Esophagus (tissue), 2 donors: ENCODE results near the gene EXOSC9. TPM values are rescaled to one million over a fixed set of nuclear protein-coding genes. Genes with fewer than 3 reads are reported as not detected.

Experiments
- H3K27ac ChIP-seq, 2 donors: one replicate each; pipeline ENCODE4 v1.5.1; 2013; ENCODE audit warnings: low read depth in 2 of 2, mild to moderate bottlenecking in 2 of 2, inconsistent platforms in 1 of 2, low read length in 1 of 2, moderate library complexity in 1 of 2
- H3K27me3 ChIP-seq, 2 donors: one replicate each; pipeline ENCODE4 v1.6.1; 2013; ENCODE audit warnings: low read length in 2 of 2, control low read depth in 1 of 2, mild to moderate bottlenecking in 1 of 2; ENCODE audit not compliant: insufficient read depth in 2 of 2, control insufficient read depth in 1 of 2
- H3K36me3 ChIP-seq, 2 donors: one replicate each; pipeline ENCODE4 v1.6.1; 2013; ENCODE audit warnings: low read length in 1 of 2; ENCODE audit not compliant: control insufficient read depth in 2 of 2, insufficient read depth in 2 of 2
- H3K4me1 ChIP-seq, 2 donors: one replicate each; pipeline ENCODE4 v1.6.1; 2013; ENCODE audit warnings: low read length in 1 of 2; ENCODE audit not compliant: control insufficient read depth in 2 of 2, insufficient read depth in 2 of 2
- H3K4me3 ChIP-seq, 2 donors: one replicate each; pipeline ENCODE4 v1.5.1; 2013; ENCODE audit warnings: low read length in 2 of 2, mild to moderate bottlenecking in 2 of 2, low read depth in 1 of 2, moderate library complexity in 1 of 2
- H3K9me3 ChIP-seq, 2 donors: one replicate each; pipeline ENCODE4 v1.6.1; 2013; ENCODE audit warnings: mild to moderate bottlenecking in 2 of 2, low read depth in 1 of 2, low read length in 1 of 2, moderate library complexity in 1 of 2; ENCODE audit not compliant: control insufficient read depth in 2 of 2, insufficient read depth in 1 of 2
- WGBS, 2 donors: extraction: QIAGEN DNeasy Blood & Tissue Kit; methylation state at CpG; one replicate each; pipeline ENCODE4 v1.1.7; 2013; 5-methylcytosine and 5-hydroxymethylcytosine counted together
- polyA plus RNA-seq, 2 donors: library from polyadenylated mRNA; stranded (reverse); fragments of 200-250 nt; gene quantifications; one replicate each; pipeline ENCODE4 v1.2.3, GENCODE V29; 2013
- donor health status: healthy with polysubstance abuse.
- donor health status: Bipolar disorder and iron deficiency.

EXOSC9 gene
- polyA plus RNA-seq, 2 donors = 16.3 to 18.9 TPM

DNA sequence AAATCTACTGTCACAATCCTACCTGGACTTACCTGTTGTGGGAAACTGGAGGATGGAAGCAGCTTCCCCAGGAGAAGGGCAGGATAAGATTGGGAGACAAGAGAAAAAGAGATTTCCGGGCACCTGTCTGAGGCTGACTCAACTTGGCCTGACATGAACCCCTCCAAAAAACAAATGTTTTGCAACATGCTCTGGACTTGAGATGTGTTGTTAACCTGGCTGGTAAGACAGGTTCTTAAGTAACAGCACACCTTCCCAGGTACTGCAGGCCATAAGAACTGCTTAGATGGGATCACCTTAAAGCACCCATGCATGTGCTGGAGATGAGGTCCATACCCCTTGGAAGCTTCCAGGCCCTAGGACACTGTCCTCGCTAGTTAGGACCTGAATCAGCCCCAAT, 31.8 kb upstream of the EXOSC9 start:
- Histone ChIP-seq H3K4me3 (no peak overlapping the region), H3K36me3 (no peaks in the 10 kb centered on the region), H3K4me1 (peaks cover 4 to 8% of the 10 kb centered on the region in 2 donors), H3K27ac (no peak overlapping the region), H3K27me3 (peaks cover 0 to 6% of the 10 kb centered on the region in 2 donors), H3K9me3 (no peaks in the 10 kb centered on the region)
- 84 to 91% methylated on average over 2 of the region's 2 CpGs for WGBS, 2 donors

DNA sequence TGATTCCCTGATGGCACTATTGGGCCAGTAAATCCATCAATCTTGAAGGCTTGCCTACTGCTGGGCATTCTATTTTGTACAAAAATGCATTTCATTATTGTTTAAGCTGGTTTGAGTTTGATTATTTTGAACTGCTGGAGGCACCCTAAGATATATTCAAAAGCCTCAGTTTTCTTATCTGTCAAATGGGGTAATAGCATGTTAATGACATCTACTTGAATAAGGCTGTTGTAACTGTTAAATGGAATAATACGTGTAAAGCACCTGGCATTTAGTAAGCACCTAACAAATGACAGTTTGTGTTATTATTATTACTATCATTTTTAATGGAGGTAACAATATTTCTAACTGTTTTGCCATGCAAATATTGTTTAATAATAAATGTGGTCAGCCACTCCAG, 29.3 kb upstream of the EXOSC9 start:
- Histone ChIP-seq H3K4me1 (no peaks in the 10 kb centered on the region), H3K9me3 (no peaks in the 10 kb centered on the region), H3K4me3 (no peak overlapping the region), H3K36me3 (no peaks in the 10 kb centered on the region), H3K27ac (no peak overlapping the region), H3K27me3 (no peaks in the 10 kb centered on the region)
- 93 to 100% methylated on average over 1 of the region's 1 CpG for WGBS, 2 donors

DNA sequence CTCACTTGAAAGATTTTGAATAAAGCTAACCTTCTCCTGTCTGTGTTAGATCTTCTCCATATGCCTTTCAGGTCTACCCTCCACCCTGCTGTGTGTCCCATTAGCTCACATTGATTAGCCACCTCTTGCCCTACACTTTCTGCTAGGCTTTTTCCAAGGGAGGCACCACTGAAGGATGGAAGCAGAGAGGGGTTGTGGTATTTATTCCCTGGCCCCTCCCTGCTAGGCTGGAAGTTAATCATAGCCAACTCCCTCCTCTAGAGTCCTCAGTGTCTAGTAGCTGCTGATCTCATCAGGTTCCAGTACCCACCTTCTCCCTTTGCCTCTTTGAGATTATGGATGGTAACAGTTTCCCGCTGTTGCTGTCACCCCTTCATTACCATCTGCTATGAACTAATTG, 27.2 kb upstream of the EXOSC9 start:
- no peak overlapping the region for H3K4me3 ChIP-seq
- H3K27ac ChIP-seq = no peak overlapping the region
- no peaks in the 10 kb centered on the region for H3K4me1 ChIP-seq
- no peaks in the 10 kb centered on the region for H3K27me3 ChIP-seq
- no peaks in the 10 kb centered on the region for H3K9me3 ChIP-seq
- H3K36me3 ChIP-seq = no peaks in the 10 kb centered on the region
- WGBS, 2 donors = 90 to 96% methylated on average over 1 of the region's 1 CpG

DNA sequence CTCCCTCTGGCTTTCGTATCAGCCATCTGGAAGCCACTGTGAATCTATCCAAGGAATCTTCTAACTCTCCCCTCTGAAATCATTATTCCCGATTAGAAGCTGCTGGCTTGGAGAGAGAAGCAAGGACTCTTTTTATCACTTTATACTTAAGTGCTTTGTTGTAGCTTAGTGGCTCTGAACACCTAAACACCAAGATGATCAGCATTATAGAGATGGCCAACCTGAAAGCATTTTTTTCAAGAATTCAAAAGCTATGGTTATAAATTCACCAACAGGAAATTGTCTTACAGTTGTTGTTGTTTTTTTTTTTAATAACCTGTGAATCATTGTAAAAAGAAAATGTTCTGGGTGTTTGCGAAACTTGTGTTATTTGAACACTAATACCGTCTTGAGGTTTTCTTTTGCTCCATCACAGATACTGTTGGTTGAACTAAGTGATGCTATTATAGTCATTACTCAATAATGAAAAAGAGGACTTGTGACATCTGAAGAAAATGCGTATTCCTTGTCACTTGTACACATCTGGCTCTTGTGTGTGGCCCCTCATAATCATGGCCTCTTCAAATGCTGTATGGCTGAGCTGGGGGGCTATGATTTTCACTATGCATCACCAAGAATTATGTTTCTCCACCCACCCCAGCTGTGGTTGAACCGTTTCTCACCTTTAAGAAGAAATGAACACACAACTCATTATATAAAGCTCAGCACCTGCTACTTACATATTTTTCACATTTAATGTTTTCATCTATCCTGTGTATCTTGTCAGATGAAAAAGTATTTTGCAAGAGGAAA, 24.3 kb upstream of the EXOSC9 start:
- no peaks in the 10 kb centered on the region for H3K4me1 ChIP-seq
- 77 to 80% methylated on average over 6 of the region's 6 CpGs for WGBS, 2 donors
- H3K27ac ChIP-seq = no peak overlapping the region
- no peak overlapping the region for H3K4me3 ChIP-seq
- H3K27me3 ChIP-seq = no peaks in the 10 kb centered on the region
- H3K36me3 ChIP-seq = no peaks in the 10 kb centered on the region
- no peaks in the 10 kb centered on the region for H3K9me3 ChIP-seq

DNA sequence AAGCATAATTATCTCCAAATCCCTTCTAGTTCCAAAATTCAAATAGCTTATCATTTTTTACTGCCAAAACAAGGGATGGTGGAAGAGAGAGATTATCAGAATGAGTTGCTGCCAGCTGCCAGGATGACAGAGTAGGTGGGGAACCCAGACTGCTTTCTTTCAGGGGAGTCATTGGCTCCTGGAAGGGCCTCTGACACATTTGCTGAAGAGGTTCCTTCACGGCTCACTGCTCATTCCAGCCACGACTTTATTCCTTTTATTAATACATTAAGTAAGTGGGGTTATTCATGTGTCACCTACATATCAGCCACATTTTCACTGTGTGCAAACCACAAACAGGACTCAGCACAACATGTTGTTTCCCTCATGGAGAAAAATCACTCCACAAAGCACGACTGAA, 23.5 kb upstream of the EXOSC9 start:
- Histone ChIP-seq H3K9me3 (no peaks in the 10 kb centered on the region), H3K27ac (no peak overlapping the region), H3K4me3 (no peak overlapping the region), H3K27me3 (no peaks in the 10 kb centered on the region), H3K36me3 (no peaks in the 10 kb centered on the region), H3K4me1 (no peaks in the 10 kb centered on the region)
- 15 to 26% methylated on average over 3 of the region's 3 CpGs for WGBS, 2 donors

DNA sequence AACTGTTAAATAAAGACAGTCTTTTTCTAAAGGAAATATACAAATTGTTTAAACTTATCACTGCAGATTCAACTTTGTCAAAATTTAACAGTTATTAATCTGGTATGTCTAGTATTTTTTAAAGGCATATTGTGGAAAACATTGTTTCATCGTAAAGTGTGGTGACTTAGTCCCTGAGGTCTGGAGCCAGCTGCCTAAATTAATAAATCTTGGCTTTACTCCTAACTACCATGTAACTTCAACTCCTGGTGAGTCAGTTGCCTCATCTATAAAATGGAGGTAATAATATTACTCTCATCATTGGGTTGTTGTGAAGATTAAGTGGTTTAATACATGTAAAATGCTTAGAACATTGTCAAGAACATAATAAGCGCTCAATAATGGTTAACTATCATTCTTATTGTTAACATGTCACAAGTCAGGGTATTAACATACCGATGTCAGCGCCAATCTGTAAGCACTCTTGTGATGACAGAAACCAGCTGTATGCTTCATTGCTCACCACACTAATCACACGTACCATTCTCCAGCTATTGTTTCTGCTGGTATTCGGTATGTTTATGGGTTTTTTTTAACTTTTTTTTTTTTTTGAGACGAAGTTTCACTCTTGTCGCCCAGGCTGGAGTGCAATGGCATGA, 22.0 kb upstream of the EXOSC9 start:
- H3K9me3 ChIP-seq = no peaks in the 10 kb centered on the region
- no peak overlapping the region for H3K27ac ChIP-seq
- H3K27me3 ChIP-seq = no peaks in the 10 kb centered on the region
- no peaks in the 10 kb centered on the region for H3K36me3 ChIP-seq
- WGBS, 2 donors = 64 to 70% methylated on average over 8 of the region's 8 CpGs
- H3K4me1 ChIP-seq = no peaks in the 10 kb centered on the region
- H3K4me3 ChIP-seq = no peak overlapping the region

DNA sequence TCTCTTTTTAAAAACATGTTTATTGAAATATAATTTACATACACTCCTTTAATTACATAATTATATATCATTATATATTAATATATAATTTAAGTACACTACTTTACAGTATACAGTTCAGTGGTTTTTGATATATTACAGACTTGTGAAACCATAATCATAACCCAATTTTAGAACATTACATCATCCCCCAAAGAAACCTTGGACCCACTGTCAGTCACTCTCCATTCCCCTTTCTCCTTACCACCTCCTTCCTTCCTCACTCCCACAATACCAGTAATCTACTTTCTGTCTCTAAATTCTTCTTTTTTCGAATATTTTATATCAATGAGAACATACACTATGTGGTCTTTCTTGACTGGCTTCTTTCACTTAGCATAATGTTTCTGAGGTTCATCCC, 17.9 kb upstream of the EXOSC9 start:
- Histone ChIP-seq H3K36me3 (no peaks in the 10 kb centered on the region), H3K4me1 (no peaks in the 10 kb centered on the region), H3K27me3 (no peaks in the 10 kb centered on the region), H3K27ac (no peak overlapping the region), H3K9me3 (peaks cover 0 to 2% of the 10 kb centered on the region in 2 donors), H3K4me3 (no peak overlapping the region)
- WGBS, 2 donors = 71 to 83% methylated on average over 1 of the region's 1 CpG

DNA sequence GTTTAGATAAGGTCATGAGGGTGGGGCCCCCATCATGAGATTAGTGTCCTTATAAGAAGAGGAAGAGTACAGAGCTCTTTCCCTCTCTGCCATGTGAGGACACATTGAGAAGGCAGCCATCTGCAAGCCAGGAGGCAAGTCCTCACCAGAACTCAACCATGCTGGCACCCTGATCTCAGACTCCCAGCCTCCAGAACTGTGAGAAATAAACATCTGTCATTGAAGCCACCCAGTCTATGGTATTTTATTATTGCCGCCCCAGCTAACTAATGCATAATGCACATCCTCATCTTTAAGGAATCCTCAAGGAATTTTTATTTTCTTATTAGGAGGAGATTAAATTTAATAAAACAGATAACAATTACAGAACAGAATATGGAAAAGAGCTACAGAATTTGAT, 16.7 kb upstream of the EXOSC9 start:
- no peak overlapping the region for H3K27ac ChIP-seq
- WGBS, 2 donors = 65 to 96% methylated on average over 1 of the region's 1 CpG
- H3K4me3 ChIP-seq = no peak overlapping the region
- no peaks in the 10 kb centered on the region for H3K27me3 ChIP-seq
- H3K4me1 ChIP-seq = no peaks in the 10 kb centered on the region
- no peaks in the 10 kb centered on the region for H3K36me3 ChIP-seq
- H3K9me3 ChIP-seq = peaks cover 0 to 2% of the 10 kb centered on the region in 2 donors

DNA sequence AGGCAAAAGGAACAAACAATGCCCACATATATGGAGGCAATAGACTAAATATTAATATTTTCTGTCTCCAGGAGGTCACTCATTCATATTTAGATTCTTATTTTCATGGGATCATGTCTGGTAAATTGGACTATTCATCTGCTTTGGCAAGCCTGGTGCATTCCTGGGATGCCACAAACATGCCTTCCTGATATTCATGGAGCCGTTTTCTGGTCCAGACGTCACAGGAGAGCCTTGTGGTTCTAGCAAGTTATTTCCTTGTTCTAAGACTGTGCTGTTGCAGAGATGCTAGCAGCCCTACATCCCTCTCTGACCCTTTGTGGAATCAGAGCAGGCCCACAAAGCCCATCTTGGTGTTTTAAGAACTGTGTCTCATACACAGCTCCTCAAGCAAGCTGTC, 16.1 kb upstream of the EXOSC9 start:
- WGBS, 2 donors = 17 to 25% methylated on average over 2 of the region's 2 CpGs
- no peaks in the 10 kb centered on the region for H3K27me3 ChIP-seq
- H3K36me3 ChIP-seq = no peaks in the 10 kb centered on the region
- H3K9me3 ChIP-seq = peaks cover 0 to 2% of the 10 kb centered on the region in 2 donors
- H3K4me3 ChIP-seq = no peak overlapping the region
- H3K4me1 ChIP-seq = no peaks in the 10 kb centered on the region
- no peak overlapping the region for H3K27ac ChIP-seq

DNA sequence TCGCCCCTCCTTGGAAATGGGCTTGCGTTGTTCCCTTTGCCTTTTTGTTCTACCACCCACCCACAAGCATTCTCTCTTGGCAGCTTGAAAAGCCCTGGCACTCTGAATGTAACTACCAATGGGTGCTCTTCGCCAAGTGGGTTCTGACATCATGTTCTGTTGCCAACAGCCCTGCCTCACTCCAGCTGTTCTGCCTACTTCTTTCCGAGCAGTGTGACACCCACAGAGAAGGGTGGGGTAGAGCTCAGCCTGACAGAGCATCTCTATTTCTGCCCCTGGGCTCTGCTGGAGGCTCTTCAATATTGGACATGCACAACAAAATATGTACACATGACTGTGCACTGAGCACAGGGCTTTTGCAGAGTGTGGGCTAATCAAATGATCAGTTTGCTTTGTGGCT, 15.6 kb upstream of the EXOSC9 start:
- 57 to 65% methylated on average over 4 of the region's 4 CpGs for WGBS, 2 donors
- Histone ChIP-seq H3K36me3 (no peaks in the 10 kb centered on the region), H3K4me1 (no peaks in the 10 kb centered on the region), H3K27me3 (no peaks in the 10 kb centered on the region), H3K27ac (no peak overlapping the region), H3K9me3 (peaks cover 0 to 2% of the 10 kb centered on the region in 2 donors), H3K4me3 (no peak overlapping the region)
